Measurements from ENCODE around the gene E4F1.
"Not testable (repeated sequence)": the region's sequence is repeated elsewhere in the genome, so short reads cannot be mapped to it uniquely, and the experiment has no call there.

The E4F1 gene

GRCh38 chr16:2238838-2239675 is 15.7 kb downstream of the E4F1 start:
- Histone ChIP-seq H3K4me3 (no peak overlapping the region), H3K27ac (peak overlapping the region in 1 of 2 donors; percentile 41)
- no peak for TF ChIP-seq CTCF (IDR thresholded peaks at IDR 0.05)
- peak; percentile 72 for DNase-seq (ENCODE audit: low spot score)

- not testable (repeated sequence) for DNase-seq (ENCODE audit: low spot score); H3K27ac ChIP-seq; H3K4me3 ChIP-seq
Observed at GRCh38 chr16:2240331-2240730, 16.9 kb downstream of the E4F1 start.

GRCh38 chr16:2242598-2242997 is 19.2 kb downstream of the E4F1 start:
- TF ChIP-seq CTCF (IDR thresholded peaks at IDR 0.05), result no peak
- no peak overlapping the region for H3K27ac ChIP-seq
- DNase-seq (ENCODE audit: low spot score), result no peak
- no peak overlapping the region for H3K4me3 ChIP-seq

- TF ChIP-seq CTCF (IDR thresholded peaks at IDR 0.05), result no peak
Observed at GRCh38 chr16:2243031-2243528, 19.7 kb downstream of the E4F1 start.

GRCh38 chr16:2243781-2244180 is 20.4 kb downstream of the E4F1 start:
- H3K27ac ChIP-seq, result no peak overlapping the region
- no peak for DNase-seq (ENCODE audit: low spot score)

More at GRCh38 chr16:2243031-2243528, 19.7 kb downstream of the E4F1 start:
- Histone ChIP-seq H3K4me3 (no peak overlapping the region), H3K27ac (no peak overlapping the region)
- DNase-seq (ENCODE audit: low spot score), result no peak

GRCh38 chr16:2244301-2244700 is 20.9 kb downstream of the E4F1 start:
- no peak overlapping the region for H3K4me3 ChIP-seq
- DNase-seq (ENCODE audit: low spot score), result no peak
- TF ChIP-seq CTCF (IDR thresholded peaks at IDR 0.05), result no peak
- H3K27ac ChIP-seq, result no peak overlapping the region

More at GRCh38 chr16:2243781-2244180, 20.4 kb downstream of the E4F1 start:
- no peak for TF ChIP-seq CTCF (IDR thresholded peaks at IDR 0.05)
- H3K4me3 ChIP-seq, result no peak overlapping the region

- H3K4me3 ChIP-seq, result no peak overlapping the region
- no peak for TF ChIP-seq CTCF (IDR thresholded peaks at IDR 0.05)
- no peak overlapping the region for H3K27ac ChIP-seq
- DNase-seq (ENCODE audit: low spot score), result no peak
Observed at GRCh38 chr16:2244926-2245795, 21.8 kb downstream of the E4F1 start.

Measured in coronary artery (tissue), 2 donors.